Stimulated activated CD8-positive, alpha-beta memory T cell treated with anti-CD3 and anti-CD28 coated beads, Interleukin-4, amount 100 ng/mL, for 24 hours (primary cell): ENCODE measurements around the gene SLC10A3.
"Not testable (repeated sequence)": the region's sequence is repeated elsewhere in the genome, so short reads cannot be mapped to it uniquely, and the experiment has no call there.

Experiments used
- DNase-seq: peaks from one replicate; pipeline ENCODE4 v3.0.0-alpha.2; 2020; ENCODE audit warnings: low read depth

Gene SLC10A3

DNA sequence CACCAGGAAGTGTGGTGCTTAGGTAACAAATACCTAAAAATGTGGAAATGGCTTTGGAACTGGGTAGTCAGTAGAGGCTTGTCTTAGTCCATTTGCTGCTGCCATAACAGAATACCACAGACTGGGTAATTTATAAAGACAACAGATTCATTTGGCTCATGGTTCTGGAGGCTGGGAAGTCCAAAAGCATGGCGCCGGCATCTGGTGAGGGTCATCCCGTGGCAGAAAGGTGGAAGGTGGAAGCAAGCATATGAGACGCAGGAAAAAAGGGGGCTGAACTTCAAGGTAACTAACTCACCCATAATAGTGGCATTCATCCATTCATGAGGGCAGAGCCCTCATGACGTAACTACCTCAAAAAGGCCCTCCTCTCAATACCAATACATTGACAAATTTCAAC lies 19.0 kb upstream of the SLC10A3 start:
- DNase-seq, result no peak

DNA sequence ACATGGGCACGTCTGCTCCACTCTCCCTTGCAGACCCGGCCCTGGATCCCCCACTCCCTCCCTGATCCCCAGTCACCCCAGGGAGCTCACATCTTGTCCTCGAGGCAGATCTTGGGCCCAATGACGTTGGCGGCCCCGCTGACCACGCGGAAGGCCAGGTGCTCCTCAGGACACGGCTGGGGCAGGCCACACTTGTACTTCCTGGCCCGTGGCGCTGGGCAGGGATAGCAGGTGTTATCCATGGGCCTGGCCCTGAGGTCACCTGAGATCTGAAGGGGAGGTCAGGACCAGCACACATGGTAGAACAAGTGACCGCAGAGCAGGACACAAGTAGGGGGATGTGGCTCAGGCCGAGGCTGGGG lies 17.9 kb upstream of the SLC10A3 start:
- DNase-seq, result no peak

DNA sequence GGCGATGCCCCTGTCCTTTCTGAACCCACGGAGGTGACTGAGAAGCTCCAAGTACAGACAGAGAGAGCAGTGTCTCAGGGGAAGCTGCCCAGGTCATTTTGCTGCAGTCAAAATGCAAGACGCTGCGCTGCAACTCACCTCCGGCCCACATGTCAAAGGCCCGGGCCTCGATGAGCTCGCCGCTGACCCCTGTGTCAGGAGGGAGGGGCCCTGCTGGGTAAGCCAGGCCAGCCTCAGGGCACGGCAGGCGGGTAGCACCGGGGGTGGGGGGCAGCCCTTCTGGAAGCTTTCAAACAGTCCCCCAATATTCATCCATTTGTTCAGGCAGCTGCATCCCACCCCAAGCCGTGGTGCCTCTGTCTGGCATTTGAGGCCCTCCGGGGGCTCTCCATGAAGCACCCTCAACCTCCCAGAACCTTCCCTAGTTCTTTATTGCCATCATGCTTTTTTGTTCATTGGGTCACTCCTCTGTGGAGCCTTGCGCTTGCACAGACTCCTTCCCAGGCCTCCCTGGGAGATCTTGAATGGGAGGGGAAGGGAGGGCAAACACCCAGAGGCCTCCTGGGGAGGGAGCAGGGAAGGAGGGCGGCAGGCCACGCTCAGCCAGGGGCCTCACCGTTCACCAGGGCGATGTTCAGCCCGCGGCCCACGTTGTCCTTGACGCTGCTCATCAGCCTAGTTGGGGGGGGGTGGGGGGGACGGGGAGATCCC lies 17.4 kb upstream of the SLC10A3 start:
- no peak for DNase-seq

DNA sequence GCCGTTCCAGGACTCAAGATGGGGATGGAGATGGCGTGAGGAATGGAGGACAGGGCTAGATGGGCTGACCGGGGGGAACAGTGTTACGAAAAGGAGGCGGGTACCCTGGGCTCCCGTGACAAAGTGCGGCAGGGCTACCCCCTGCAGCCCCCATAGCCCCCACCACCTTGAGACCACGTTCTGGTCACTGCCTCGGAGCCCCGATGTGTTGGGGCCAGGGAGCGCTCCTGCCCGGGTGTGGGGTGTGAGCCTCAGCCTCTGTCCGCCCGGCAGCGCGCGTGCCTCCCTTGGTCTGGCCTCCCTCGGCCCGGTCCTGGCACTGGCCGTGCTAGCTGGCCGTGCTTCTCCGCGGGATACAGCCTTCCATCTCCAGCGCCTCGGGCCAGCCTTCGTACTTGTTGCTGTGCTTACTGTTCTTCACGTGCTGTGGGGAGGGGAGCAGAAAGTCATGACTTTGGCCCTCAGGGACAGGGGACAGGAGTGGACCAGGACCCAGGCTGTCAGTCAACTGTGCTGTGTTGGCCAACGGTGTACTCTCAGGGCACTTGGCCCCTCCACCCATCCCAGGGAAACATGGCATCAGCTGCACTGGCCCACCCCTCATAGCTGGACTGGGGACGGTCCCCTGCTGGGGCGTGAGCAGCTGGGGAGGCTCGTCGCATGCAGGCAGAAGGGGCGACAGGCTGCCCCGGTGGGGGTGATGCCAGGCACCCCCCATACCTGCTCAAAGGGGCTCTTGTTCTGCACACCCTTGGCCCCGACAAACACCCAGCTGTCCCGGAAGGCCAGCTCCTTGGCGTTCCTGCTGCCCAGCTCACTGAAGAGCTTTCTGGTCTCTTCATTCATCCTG lies 16.3 kb upstream of the SLC10A3 start:
- no peak for DNase-seq

DNA sequence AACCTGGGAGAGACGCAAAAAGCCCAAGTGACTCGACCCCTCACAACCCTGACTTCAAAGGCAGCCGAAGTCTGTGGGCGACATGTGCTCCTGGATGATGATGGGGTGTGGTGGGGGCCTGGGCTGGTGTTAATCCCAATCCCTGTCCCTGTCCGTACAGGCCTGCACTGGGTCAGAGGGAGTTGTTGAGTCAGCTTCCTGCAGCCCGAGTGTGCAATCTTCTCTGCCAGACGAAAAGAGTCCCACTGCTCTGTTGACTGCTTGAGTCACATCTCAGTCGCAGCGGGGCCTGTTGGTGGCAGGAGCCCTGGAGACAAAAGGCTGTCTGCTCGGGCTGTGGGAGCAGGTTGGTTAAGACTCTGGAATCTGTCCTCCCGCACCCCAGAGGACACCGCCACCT lies 15.3 kb upstream of the SLC10A3 start:
- no peak for DNase-seq

DNA sequence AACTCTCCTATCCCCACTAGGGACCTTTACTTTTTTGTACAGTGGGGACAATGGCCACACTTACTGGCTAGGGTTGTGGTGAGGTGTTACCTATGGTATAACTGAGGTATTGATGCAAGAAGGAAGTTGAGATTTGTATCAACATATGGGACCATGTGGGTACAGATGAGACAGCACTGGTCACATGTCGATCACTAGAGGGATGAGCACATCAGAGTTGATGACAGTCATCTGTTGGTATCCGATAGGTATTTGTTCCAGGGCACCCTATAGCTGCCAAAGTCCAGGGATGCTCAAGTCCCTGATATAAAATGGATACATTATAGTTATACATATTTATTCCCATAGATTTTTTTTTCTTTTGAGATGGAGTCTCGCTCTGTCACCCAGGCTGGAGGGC lies 12.6 kb upstream of the SLC10A3 start:
- DNase-seq, result no peak

DNA sequence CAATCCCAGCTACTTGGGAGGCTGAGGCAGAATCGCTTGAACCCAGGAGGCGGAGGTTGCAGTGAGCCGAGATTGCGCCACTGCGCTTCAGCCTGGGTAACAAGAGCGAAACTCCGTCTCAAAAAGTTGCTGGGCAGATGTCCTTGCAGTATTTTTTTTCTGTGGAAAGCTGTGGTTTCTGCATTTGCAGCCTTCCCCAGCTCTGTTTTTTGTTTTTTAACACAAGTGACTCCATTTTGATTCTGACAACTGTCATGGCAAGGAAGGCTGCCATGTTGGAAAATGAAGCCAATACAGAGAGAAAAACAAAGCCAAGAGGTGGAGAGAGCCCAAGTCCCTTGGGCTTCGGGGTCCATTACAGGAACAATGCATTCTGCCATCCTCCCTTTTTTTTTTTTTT lies 11.7 kb upstream of the SLC10A3 start:
- no peak for DNase-seq

DNA sequence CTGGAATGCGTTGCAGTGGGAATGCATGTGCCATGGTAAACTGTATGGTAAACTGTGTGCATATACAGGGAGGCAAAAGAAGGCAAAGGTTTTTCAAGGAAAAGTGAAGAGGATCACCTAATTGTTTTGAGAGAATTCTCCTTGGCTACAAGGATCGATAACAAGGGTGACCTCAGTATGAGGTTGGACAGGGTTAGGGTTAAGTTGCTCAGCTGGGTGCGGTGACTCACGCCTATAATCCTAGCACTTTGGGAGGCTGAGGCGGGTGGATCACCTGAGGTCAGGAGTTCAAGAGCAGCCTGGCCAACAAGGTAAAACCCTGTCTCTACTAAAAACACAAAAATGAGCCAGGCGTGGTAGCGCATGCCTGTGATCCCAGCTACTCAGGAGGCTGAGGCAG lies 11.0 kb upstream of the SLC10A3 start:
- not testable (repeated sequence) for DNase-seq

DNA sequence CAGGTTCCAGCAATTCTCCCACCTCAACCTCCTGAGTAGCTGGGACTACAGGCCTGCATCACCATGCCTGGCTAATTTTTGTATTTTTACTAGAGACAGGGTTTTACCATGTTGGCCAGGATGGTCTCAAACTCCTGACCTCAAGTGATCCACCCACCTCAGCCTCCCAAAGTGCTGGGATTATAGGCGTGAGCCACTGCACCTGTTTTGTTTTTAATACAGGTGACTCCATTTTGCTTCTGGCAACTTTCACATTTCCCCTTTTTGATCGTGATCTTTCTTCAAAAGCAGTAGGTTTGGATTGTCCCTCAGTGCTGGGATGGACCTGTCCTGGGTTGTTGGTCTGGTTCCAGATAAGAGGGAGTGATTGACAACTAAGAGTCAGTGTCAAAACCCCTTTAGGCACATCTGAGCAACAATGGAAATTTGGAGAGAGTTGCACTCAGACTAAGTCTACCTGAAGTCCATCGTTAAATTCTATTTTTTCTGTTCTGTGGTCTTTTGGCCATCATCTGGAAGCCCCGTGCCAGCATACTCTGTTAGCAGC lies 6.2 kb upstream of the SLC10A3 start:
- not testable (repeated sequence) for DNase-seq

DNA sequence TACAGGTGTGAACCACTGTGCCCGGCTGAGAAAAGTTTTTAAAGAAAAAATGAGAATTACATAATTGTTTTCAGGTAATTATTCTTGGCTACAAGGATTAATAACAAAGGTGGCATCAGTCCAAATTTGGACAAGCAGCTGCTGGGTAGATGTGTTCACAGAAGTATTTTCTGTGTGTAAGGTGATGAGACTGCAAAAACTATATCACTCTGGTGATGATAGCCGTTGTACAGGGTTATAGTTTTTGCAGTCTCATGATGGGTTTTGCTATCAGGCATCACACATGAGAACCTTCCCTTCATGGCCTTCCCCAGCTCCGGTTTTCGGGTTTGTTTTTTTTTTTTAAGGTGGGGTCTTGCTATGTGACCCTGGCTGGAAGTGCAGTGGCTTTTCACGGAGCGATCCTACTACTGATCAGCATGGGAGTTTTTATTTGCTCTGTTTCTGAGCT lies 5.1 kb upstream of the SLC10A3 start:
- no peak for DNase-seq

DNA sequence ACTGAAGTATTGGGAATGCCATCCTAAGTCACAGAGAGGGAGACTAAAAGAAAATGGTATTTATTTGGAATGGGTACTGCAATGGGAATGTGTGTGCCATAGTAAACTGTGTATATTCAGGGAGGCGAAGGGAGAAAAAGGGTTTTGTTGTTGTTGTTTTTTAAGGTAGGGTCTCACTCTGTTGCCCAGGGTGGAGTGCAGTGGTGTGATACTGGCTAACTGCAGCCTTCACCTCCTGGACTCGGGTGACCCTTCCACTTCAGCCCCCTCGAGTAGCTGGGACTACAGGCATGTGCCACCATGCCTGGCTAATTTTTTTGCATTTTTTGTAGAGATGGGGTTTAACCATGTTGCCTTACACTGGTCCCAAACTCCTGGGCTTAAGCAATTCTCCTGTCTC lies 4.3 kb upstream of the SLC10A3 start:
- no peak for DNase-seq

DNA sequence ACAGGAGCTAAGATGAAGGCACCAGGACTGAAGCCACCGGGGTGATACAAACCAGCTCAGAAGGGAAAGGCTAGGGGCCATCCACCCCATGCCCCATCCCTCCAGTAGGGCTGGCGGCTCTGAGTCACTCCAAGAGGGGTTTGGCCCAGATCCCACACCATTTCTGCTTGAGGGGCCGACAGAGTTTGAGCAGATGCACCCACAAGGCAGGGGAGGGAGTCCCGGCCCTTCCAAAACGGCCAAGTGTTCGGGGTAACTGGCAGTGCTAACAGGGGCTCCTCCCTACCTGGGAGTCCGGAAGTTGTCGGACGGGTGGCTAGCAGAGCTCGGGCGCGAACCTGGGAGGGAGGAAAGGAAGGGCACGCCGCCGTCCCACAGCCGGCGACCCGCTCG lies 412 bp downstream of the SLC10A3 start:
- DNase-seq, result no peak

DNA sequence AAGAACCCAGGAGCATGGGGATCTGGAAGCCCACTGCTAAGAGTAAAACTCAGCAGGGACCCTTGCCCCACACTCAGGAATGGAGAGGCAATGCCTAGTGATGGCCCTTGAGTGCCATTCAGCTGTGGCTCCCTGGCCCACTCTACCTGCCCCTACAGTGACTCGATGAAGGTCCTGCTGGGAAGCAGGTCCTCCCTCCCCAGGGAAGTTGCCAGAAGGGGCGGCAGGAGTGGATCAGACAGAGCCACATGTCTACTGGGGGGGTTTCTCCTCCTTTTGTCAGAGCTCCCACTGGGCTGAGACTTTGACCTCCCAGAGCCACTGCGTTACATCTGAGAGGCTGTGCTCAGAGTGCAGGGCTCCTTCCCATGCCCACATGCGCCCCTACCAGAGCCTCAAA lies 1.2 kb downstream of the SLC10A3 start:
- no peak for DNase-seq

DNA sequence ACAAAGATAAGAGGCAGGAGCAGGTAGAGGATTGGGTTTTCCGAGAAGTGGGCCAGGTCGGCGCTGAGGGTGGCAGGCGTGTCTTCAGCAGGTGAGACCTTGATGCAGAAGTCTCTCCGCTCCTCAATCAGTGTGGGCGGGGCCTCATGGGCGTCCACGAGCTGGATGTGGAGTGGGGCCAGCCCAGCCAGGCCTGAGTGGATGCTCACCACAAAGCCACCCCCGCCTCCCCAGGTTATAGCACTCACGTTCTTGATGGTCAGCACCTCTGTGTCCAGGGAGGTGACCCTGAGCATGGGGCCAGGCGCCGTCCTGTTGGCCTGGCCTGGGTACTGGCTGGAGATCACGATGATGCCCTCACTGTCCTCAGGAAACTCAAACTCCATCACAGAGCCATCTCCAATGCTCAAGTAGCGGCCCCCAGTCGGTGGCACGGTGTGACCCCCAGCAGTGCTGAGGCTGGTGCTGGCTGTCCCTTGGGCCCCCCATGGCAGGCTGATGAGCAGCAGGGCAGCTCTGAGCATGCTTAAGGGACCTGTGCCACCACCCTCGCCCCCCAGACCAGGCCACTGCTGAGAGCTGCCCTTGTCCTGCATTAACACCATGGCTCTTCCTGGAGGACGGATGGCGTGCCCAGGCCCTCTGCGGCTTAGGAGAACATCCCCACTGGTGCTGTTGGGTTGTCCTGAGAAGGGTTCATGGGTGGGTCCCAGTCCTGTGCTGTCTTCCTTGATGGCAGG lies 1.9 kb downstream of the SLC10A3 start:
- no peak for DNase-seq

DNA sequence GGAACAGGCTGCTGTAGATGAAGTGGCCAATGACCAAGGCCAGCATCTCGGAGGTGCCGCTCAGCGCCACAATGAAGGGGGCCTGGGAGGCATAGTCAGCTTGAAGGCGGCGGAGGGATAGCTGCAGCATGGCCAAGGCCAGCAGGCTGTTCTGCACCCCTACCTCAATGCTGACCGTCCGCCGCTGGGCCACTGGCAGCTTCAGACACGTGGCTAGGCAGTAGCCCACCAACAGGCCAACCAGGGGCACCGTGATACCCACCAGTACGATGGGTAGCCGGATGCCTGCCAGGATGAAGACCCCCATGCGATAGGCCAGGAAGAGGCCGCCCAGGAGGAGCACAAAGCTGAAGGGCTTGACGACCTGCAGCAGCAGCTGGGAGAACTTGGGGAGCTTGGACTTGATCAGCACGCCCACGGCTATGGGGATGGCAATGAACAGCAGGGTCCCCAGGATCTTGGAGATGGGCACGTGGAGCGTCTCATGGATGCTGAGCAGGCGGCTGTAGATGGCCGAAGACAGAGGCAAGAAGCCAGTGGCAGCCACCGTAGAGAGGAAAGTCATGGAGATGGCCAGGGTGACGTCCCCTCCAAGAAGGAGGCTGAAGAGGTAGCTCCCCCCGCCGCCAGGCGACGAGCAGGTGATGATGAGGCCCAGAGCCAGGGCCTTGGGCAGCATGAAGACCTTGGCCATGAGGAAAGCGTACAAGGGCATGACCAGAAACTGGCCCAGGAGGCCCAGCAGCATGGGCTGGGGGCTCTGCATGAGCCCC lies 2.7 kb downstream of the SLC10A3 start:
- DNase-seq, result no peak

DNA sequence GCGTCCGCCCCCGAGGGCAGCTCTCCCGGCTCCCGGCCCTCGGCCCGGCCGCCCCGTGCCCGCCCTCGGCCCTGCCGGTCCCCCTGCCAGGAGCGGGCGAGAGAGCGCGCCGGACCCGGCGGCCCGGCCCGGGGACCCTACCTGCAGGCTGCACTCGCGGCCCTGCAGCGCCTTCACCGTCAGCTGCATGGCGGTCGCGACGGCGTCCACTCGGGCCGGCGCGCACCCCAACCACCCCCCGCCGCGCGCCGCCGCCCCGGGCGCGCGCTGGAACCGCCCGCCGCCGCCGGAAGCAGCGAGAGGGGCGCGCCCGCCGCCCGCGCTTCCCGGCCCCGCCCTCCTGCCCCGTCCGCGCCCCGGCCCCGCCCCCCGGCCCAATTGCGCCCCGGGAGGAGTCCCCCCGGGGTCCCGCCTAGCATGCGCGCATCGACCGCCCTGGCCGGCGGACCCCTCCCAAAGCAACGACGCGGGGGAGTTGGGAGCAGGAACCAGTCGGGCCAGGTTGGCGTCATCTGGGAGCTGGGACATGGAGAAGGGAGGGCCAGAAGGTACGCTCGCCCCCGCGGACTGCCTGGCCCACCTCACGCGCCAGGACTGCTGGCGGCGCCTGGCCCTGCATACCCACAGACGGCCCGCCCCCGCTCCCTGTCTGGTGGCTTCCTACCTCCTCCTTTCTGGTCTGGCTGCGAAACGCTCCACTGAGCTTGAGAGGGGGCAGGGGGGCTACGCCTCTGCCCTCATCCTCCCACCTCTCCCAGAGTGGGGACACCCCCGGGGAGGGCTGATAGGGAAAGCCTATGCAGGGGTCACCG lies 3.8 kb downstream of the SLC10A3 start, which contains the start of gene UBL4A:
Gene UBL4A, minus strand, starts transcription at position 220 of the 812 bp plus-strand sequence. Its CDS starts 31 bp downstream, at position 189.
- DNase-seq, result peak; percentile 44

DNA sequence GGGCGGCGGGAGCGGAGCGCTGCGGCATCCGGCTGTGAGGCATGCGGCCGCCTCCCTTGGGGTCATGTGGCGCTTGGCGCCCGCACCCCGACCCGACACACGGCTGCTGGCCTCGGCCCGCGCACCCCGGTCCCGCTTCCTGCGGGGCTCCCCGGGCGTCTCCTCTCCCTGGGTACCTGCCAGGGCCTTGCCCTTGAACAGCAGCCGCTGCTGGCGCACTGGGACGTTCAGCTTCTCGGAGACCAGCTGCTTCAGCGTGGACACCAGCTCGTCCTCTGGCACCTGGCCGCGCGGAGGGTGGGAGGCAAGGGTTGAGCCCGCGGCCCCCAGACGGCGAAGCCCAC lies 4.4 kb downstream of the SLC10A3 start:
- DNase-seq, result no peak

DNA sequence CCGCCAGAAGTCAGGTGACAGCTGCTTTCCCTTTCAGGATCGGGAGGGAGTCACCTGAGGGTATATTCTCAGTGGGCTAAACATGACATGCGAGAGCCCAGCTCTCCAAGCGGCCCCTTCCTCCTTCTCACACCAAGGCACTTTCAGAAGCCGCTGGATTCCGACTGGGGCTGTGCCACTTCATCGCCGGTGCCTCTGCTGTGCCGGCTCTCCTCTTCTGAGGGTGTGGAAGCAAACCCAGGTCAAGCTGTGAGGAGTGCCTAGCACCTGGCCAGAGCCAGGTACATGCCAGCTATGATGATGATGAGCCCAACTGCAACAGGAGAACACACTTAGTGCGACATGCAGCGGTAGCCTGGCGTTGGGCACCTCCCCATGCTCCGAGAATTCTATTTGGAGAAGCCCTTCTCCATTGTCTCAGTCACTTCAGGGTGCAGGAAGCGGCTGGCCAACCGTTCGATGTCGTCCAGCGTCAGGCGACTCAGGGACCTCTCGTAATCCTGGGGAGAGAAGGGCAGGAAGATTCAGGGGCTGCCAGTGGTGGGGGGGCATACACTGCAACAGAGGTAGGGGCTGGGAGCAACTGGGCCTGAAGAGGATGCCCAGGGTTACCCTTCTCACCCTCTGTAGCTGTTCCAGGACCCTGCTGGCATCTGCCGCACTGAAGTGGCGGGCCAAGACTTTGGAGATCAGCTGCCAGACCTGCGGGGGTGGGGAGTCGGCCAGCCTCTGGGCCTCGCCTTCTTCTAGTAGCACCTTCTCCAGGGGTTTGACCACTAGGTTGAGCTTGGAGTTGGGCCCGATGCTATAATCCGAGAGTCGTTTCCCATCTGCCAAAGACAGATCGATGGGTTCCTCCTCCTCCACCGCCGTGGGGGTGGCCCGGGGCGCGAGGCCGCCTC lies 5.0 kb downstream of the SLC10A3 start:
- DNase-seq, result no peak

DNA sequence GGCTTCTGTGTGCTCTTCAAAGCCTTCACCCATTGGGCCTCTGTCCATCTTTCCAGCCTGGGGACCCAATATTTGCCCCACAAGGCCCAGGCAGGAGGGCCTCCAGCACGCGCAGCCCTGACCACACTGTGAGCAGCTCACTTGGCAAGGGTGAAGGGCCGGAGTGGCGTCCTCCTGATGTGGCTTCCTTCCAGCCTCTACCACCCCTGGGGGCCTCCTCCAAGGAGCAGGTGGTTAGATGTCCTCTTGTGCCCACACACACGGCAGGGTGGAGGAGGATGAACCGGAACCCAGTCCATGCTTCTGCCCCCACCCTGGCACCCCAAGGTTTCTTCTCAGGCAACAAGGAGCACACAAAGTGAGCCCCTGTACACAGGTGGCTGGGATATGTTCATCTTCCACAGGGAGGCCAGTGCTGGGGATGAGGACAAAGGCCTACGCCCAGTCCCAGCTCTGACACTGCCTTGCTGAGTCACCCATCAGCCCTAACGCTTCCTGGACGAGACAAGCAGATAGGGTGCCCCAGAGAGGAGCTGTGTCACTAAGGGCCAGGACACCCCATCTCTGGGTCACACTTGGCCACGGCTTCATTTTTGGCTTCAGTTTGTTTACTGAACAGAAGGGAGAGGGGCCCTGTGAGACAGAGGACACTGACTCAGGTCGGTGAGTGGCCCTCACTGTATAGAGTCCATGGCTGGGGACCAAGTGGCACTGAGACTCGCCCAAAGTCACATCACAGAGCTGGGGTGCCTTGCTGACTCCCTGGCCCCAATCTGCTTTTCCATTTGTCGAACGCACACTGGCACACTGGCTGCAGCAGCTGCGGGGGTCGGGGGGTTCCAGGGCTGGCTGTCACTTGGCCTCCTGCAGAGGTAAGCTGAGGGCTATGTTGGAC lies 5.9 kb downstream of the SLC10A3 start:
- DNase-seq, result no peak
